DMS79 (cell line): ENCODE results near the gene PARD3B.
A peak's percentile ranks its signal among the peaks of the same experiment; 100 is the strongest.

Experiments
- DNase-seq: peaks from one replicate; lab custom pipeline; 2025; lab: John Stamatoyannopoulos, UW

PARD3B gene

GRCh38 chr2:204544961-204545860, at the start of gene PARD3B:
TSS of gene PARD3B (plus strand) at chr2:204545475. CDS start at chr2:204546000, 525 bp downstream.
- peak; percentile 75 for DNase-seq

GRCh38 chr2:204496779-204497178, 48.5 kb upstream of the PARD3B start:
- no peak for DNase-seq

- no peak for DNase-seq
These were observed 47.4 kb upstream of the PARD3B start for GRCh38 chr2:204497855-204498254.

- DNase-seq, result no peak
These were observed 47.0 kb upstream of the PARD3B start for GRCh38 chr2:204498291-204498690.

GRCh38 chr2:204503869-204504268, 41.4 kb upstream of the PARD3B start:
- DNase-seq, result no peak

- no peak for DNase-seq
These were observed 40.7 kb upstream of the PARD3B start for GRCh38 chr2:204504594-204504993.

DNA sequence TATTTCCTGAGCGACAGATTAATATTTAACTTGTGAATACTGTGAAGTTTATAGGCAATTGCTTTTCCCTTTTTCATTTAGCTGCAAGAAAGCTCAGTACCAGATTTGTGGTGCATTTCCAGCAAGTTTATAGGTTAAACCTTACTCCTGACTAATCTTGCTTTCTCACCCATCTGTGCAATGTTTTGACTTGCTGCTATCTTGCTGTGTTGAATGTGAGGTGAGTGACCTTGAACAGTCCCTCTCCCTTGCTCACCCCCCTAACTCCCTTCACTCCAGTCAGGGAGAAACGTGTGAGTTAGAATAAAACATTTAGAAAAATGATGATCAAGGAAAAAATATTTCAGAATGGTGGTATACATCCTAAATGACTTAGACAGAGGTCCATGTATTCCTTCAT, 39.8 kb upstream of the PARD3B start:
- no peak for DNase-seq

DNA sequence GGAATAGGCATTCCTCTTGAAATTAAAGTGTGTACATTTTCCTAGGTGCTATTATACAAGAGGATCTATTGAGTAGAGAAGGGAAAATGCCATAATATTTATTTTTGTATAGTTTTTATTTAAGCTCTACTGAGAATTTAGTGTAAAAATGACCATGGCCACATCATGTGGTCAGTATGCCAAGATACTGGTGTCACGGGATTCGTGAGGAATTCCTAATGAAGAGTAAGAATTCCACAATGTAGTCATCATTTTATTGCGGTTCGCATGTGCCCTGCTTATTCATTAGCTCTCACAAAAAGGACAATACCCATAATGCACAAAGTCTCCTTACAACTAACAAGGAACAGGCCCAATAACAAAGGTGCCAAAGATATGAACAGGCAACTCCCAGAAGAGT, 39.3 kb upstream of the PARD3B start:
- no peak for DNase-seq

DNA sequence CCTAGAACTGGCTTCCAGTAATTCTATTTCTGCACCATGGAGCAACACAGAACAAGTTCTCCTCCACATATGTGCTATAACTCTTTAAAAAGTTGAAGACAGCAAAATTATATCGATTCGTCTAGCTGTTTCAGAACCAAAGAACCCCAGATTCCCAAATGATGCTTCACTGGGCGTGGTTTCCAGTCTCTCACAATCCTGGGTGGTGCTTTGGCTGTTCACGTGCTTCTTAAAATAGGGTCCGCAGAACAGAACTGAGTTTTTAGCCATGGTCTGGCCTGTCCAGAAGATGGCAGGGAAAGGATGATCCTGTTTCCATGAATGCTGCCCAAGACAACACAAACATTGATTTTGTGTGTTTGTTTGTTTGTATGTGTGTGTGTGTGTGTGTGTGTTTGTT, 37.6 kb upstream of the PARD3B start:
- no peak for DNase-seq

DNA sequence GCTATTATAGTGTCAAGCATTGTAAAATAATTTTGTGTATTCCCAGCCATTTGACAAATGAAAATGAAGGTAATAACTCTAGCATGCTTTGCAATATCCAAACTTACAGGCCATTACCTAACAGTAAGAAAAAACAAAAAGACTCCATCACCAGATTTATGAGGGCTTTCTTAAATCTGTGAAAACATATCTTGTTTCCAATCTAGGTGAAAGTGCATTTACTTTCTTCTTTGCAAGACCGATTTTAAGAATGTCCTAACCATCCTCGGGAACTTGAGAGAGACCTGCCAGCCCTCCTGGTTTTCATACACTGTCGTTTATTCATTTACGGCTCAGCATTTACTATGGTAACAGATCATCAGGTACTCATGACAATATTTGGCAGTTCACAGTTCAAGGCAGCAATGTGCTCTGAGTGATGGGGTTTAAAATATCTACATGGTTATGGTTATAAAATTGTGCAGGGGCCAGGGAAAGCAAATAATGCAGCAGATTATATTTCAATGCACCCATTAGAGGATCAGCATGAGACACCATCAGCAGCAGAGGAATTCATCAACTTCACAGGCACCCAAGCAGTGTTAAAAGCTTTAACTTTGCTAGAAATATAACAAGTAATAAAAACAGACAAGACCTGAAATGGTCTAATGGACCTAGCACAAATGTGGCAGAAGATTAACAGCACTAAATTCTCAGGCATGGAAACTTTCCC, 34.4 kb upstream of the PARD3B start:
- no peak for DNase-seq

GRCh38 chr2:204514439-204514838, 30.8 kb upstream of the PARD3B start:
- no peak for DNase-seq

DNA sequence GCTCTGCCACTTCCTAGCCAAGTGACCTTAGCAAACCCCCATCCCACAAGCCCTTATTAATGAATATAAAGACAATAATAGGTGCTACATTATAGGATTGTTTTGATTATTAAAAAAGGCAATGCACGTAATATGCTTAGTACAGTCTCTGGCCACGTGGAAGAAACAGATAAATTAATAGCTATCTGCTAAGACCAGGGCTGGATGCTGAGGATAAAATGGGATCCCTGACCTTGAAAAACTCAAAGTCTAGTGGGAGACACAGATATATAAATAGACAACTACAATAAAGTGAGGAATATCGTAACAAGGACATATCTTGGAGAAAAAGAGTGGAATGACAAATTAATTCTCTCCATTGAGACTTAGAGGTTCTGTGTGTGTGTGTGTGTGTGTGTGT, 29.9 kb upstream of the PARD3B start:
- DNase-seq, result no peak

GRCh38 chr2:204517154-204517553, 28.1 kb upstream of the PARD3B start:
- DNase-seq, result no peak

GRCh38 chr2:204529795-204530463, 15.3 kb upstream of the PARD3B start:
- DNase-seq, result no peak

GRCh38 chr2:204530464-204530805, 14.8 kb upstream of the PARD3B start:
- DNase-seq, result no peak

- no peak for DNase-seq
These were observed 11.5 kb upstream of the PARD3B start for GRCh38 chr2:204533629-204534370.

DNA sequence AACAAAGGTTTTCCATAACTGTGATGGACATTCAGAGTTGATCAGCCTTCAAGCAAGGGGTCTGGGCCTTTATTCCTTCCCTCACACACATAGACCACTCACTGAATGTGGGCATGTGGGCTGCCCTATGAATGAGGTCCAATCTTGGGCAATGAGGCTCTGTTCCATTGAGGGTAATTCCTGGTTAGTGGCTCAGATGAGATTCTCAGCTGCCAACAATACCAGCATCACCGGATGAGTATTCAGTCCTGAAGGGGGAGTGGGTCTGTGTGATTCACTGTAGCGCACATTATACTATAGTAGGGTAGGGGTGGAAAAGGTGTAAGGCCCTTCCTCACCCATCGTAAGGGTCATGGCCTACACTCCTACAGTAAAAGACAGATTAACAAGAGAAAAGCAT, 9.9 kb upstream of the PARD3B start:
- DNase-seq, result no peak

DNA sequence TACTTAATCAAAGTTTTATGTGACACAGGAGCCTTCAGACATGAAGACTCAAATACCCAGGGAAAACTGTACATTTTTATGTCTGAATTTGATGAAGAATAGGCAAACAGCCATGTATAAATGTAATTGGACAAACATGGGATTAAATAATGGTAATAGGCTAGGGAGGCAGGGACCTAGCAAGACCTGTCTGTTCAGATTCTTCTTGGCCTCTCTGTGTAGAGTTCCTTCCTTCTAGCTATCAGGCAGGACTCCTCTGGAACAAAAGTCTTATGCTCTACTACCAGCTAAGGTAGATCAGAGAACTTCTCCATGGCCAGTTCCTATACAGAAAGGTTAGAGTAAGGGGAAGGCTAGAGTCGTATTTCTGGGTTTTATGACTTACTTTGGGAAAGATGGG, 9.5 kb upstream of the PARD3B start:
- DNase-seq, result no peak

GRCh38 chr2:204538182-204539018, 6.9 kb upstream of the PARD3B start:
- peak; percentile 41 for DNase-seq

DNA sequence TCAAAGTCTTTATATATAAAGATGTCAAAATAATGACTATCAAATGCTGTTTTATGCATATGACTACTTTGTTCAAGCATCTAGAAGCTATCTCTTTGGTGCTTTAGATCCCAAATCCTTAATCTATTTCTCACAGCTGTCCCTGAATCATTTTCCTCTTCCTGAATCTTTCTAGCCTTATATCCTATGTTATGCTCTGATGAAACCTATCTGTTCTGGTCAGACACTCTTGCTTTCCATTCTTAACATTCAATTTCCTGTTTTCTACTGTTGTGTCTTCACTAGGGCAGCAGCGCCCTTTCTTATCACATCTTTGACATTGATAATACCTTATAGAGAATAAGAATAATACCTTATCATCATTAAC, 6.3 kb upstream of the PARD3B start:
- DNase-seq, result no peak

DNA sequence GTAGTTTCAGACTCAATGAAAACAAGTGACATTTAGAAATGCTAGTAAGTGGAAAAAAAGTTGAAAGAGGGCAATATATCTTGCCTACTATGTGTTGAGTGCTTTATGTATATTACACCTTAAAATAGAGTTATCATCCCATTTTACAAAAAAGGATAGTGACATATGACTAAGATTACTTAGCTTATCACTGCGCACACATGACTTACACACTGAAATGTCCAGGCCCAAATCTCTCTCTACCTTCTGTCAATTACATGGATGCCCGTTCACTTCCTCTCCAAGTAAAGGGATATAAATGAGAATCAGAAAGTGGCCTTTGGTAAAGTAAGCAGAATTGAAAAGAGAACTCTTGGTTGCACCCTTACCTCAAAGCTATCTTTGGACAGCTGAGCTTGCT, 3.6 kb upstream of the PARD3B start:
- no peak for DNase-seq
